ENCODE data around the gene KLHDC2.
"Not testable (repeated sequence)": the region's sequence is repeated elsewhere in the genome, so short reads cannot be mapped to it uniquely, and the experiment has no call there.

The KLHDC2 gene

DNA sequence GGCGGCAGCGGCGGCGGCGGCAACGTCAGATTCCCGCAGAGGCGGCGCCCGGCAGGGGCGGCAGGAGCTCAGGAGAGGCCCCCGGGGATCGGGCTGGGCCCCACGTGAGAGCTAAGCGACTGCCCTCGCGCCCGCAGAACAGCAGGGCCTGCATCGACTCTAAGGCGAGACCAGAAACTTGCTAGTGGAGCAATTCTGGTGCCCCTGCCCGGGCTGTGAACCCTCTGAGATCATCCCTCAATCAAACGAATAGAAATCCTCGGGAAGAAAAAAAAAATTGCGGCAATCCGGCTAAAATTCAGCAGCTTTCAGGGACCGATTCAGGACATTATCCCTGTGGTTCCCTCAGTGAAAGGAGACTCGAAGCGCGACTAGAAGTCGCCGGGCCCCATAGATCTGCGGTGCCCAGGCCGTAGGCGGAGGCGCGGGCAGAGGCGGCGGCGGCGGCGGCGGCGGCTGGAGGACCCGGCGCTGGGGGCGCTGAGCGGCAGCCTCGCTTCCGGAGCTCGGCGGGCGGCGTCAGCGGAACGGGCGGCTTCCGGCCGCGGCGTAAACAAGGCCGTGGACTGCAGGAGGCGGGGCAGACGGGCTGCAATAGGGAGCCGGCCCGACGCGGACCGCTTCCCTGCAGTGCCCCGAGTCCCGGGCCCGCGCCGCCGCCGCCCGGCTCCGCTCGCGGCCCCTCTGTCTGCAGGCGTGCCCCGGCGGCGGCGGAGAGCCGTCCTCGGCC, at the start of gene KLHDC2:
KLHDC2 (plus strand) TSS at position 583 of the 730 bp plus-strand sequence. CDS start 316 bp downstream, outside the sequence.
- peak; percentile 58 for DNase-seq

DNA sequence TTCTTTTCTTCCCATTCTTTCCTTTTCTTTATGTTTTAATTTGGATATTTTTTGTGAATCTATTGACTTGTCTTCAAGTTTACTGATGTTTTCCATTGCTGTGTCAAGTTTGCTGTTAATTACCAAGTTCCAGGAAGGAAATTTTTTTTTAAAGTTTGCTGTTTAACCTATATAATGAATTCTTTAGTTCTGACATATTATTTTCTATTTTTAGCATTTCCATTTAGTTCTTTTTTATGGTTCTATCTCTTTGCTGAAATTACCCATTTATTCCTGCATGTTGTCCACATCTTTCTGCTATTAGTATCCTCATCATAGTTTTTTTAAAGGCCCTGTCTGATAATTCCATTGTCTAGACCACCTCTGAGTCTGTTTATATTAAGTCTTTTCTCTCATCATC, 47.2 kb upstream of the KLHDC2 start:
- no peak for DNase-seq

GRCh38 chr14:49721733-49722435, 46.1 kb upstream of the KLHDC2 start:
- DNase-seq: not testable (repeated sequence)

DNA sequence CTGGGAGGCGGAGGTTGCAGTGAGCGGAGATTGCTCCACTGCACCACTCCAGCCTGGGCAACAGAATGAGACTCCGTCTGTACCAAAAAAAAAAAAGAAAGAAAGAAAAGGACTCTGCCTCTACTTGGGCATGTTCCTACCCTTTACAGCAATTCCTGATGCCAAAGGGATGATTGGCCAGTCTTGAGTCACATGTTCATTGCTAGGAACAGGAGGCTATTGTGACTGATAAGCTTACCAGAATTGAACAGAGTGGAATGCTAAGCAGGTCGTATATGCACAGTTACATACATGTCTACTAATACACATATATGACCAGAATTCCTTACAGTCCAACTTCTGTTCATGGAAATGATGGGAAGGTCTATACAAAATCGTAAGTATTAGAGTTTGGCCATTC, 40.8 kb upstream of the KLHDC2 start:
- no peak for DNase-seq

DNA sequence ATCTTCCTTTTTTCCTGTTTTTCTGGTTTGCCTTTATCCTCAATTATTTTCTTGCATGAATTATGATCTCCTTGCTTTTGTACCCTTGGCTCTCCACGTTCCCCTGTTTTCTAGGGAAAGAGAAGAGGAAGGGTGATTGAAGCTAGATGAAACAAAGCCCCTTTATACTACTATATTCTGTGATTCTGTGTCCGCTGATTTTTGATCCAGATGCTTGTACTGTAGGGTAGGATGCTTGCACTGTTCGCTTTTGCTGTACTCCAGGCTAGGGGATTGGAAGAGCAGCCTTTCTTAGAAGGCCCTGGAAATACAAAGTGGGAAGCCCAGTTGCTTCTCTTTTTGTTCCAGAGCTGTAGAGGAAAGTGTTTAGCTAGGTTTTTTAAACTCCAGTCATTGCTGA, 35.1 kb upstream of the KLHDC2 start:
- DNase-seq: no peak

- DNase-seq: no peak
These were observed 34.1 kb upstream of the KLHDC2 start for GRCh38 chr14:49733836-49734235.

DNA sequence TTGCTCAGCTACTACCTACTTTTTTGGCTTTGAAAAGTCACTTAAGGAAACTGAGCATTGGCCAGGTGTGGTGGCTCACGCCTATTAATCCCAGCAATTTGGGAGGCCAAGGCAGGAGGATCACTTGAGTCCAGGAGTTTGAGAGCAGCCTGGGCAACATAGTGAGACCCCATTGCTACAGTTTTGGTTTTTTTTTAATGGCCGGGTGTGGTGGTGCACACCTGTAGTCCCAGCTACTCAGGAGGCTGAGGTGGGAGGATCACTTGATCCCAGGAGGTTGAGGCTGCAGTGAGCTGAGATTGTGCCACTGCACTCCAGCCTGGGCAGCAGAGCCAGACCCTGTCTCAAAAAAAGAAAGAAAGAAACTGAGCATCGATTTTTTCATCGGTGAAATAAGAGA, 32.3 kb upstream of the KLHDC2 start:
- not testable (repeated sequence) for DNase-seq

DNA sequence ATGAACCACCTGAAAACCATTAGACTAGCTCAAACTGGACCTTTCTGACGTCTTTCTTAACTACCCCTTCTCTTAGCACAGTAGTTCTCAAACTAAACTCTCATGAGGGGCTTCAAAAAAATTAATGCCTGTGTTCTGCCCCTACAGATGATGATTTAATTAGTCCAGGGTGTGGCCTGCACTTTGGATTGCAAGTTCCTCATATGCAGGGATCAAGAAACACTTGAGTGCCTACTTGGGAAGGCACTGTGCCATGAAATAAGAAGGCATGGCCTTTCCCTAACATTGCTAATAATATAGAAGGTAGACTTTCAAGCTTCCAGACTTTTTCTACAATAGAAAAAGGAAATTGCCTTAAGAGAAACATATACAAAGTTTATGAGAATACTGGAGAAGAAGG, 22.8 kb upstream of the KLHDC2 start:
- DNase-seq: no peak

- DNase-seq: not testable (repeated sequence)
These were observed 21.5 kb upstream of the KLHDC2 start for GRCh38 chr14:49746476-49746875.

GRCh38 chr14:49754570-49755097, 13.3 kb upstream of the KLHDC2 start:
- DNase-seq: no peak

DNA sequence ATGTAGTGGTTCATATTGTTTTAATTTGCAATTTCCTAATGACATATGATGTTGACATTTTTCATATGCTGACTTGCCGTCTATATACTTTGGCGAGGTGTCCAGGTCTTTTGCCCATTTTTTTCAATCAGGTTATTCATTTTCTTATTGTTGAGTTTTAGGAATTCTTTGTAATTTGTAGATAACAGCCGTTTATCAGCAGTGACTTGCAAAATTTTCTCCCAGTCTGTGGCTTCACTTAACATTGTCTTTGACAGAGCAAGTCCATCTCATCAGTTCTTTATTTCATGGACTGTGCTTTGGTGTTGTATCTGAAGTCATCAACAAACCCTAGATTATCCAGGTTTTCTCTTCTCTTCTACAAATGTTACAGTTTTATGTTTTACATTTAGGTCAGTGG, 12.6 kb upstream of the KLHDC2 start:
- no peak for DNase-seq

- no peak for DNase-seq
These were observed 6.0 kb upstream of the KLHDC2 start for GRCh38 chr14:49761839-49762551.

- DNase-seq: no peak
These were observed 1.1 kb upstream of the KLHDC2 start for GRCh38 chr14:49766839-49767238.

DNA sequence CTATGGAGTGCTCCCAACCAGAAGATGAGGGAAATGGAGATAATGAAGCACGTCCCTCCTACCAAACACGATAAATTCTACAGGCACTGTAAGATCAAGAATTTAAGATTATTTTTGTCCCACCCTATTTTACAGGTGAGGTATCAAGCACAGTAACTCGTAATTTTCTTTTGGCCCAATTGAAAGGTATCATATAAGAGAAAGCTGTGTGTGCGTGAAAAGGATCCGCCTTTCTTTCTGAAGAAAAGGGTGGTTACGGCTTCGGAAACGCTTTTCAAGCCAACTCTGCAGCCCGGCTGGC, 733 bp upstream of the KLHDC2 start:
- DNase-seq: no peak

DNA sequence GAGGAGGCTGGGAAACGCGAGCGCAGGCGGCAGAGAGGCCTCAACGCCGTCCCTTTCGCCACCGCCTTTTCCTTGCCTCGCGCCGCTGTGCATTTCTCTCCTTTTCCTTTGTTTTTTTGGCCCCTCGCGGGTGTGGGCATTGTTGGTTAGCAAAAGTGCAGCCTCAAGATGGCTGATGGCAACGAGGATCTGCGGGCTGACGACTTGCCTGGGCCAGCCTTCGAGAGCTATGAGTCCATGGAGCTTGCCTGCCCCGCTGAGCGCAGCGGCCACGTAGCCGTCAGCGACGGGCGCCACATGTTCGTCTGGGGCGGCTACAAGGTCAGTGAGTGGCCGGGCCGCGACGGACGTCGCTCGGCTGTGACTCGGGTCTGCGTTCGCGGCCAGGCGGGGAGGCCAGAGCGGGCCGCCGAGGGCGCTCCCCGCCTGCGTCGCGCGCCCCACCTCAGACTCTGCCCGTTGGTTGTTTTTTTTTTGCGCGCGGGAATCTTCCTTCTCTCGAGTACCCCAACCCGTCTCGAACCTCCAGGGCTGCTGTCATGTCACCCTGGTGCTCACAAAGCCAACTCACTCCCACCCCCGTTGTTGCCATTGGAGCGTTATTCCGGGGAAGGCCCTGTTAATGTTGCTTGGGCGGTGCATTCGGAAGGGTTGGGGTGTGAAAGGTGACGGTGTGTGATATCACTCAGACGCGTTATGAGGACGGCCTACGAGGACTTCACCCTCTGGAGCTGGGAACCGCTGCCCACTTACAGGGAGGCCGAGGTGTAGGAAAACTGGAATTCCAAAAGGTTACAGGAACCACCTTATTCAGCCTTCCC, 558 bp downstream of the KLHDC2 start:
- no peak for DNase-seq

GRCh38 chr14:49769171-49769570, 1.2 kb downstream of the KLHDC2 start:
- no peak for DNase-seq

DNA sequence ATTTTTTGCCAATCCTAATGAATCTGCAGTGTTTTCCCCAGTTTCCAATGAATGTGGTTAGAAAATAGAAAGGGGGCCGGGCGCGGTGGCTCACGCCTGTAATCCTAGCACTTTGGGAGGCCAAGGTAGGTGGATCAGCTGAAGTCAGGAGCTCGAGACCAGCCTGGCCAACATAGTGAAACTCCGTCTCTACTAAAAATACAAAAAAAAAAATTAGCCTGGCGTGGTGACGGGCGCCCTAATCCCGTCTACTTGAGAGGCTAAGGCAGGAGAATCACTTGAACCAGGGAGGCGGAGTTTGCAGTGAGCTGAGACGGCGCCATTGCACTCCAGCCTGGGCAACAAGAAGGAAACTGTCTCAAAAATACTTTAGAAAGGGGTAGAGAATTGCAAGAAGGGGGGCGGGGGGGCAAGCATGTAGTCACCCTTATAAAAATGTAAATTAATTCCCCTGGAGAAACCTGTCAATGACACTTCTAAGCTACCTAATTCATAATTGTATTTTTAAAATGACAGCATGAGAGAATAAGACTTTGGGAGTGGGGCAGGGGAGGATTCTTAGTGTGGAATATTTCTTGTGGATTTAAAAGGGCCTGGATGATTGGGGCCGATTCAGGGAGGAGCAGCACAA, 1.7 kb downstream of the KLHDC2 start:
- DNase-seq: no peak

DNA sequence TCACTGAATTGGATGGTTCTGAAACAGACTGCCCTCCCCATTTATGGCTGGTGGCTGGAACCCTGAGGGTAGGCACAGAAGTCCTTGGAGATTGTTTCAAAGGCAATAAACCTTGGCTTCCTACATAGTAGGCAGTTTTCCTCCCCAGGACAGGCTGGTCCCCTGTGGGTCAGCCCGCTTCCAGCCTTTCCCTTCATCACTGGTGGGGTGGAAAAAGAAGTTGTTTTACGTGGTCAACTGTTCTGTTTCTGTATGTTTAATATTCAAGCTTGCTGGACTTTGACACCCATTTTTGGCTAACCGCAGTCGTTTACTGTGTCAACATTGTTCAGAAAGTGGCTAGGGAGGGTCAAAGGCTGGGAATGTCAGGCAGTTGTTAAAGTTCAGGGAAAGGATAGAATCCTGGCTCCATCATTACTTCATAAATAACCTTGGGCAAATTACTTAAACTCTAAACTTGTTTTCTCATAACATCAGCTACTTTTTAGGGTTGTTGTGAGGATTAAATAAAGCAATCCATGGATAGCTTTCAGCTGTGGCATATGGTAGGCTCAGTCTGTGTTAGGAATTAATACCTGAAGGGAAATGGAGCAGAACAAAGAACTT, 2.4 kb downstream of the KLHDC2 start:
- DNase-seq: no peak

- DNase-seq: not testable (repeated sequence)
These were observed 3.7 kb downstream of the KLHDC2 start for GRCh38 chr14:49771691-49772090.

DNA sequence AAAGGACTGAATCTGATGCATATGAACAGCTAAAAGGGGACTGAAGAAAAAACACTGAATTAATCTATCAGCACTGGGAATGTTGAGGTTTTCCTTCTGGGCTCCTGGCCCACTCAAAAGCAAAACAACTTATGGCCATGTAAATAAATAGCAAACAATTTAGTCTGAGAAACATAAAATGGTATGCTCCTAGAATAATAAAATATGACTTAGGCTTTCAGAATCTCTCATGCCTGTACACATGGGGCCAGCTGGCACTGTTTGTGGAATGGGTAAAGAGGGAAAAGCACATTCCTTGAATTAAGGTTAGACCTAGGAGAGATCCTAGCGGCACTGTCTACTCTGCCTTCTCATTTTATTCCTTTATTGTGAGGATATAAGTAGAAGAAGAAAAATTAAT, 6.2 kb downstream of the KLHDC2 start:
- DNase-seq: no peak

DNA sequence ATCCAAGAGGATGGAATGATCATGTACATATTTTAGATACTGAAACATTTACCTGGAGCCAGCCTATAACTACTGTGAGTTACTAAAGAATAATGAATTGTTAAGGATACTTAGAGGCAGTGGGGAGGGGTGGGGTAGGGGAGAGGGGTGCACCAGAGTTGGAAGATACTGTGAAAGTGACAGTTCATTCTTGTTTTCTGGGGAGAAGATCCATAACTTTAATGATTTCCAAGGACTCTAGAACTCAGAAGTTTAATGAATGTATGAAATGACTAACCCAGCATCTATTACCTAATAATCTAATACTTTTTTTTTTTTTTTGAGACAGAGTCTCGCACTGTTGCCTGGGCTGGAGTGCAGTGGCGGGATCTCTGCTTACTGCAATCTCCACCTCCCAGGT, 10.5 kb downstream of the KLHDC2 start:
- no peak for DNase-seq

GRCh38 chr14:49781040-49781439, 13.1 kb downstream of the KLHDC2 start:
- not testable (repeated sequence) for DNase-seq

All from NCI-H1417 treated with DMSO at 0.1 percent for 48 hours (cell line).